ENCODE measurements around the gene MRPL1. TPM values are rescaled to one million over a fixed set of nuclear protein-coding genes. Genes with fewer than 3 reads are reported as not detected.

The MRPL1 gene
- total and polyA plus RNA-seq, 8 donors: 8.0 to 27.7 (median 13.1) TPM

- no peak overlapping the region for H3K27ac ChIP-seq
- ATAC-seq (no peak), DNase-seq (no peak), FAIRE-seq (no peak)
- intact Hi-C loops (cut with DNase I): no loop called here
- no peaks in the 10 kb centered on the region for H3K27me3 ChIP-seq
- no peaks in the 10 kb centered on the region for H3K36me3 ChIP-seq
- no peaks in the 10 kb centered on the region for H3K4me1 ChIP-seq
- H3K4me3 ChIP-seq: no peak overlapping the region
- no peak for TF ChIP-seq CTCF (IDR thresholded peaks at IDR 0.05)
- no peaks in the 10 kb centered on the region for H3K9me3 ChIP-seq
Observed at GRCh38 chr4:77910676-77911075, 48.0 kb downstream of the MRPL1 start.

GRCh38 chr4:77911091-77911490 lies 48.5 kb downstream of the MRPL1 start:
- WGBS, 2 donors: 94 to 100% methylated on average over 1 of the region's 1 CpG
- Histone ChIP-seq H3K4me1 (no peaks in the 10 kb centered on the region), H3K27me3 (no peaks in the 10 kb centered on the region), H3K9me3 (no peaks in the 10 kb centered on the region), H3K27ac (no peak overlapping the region), H3K36me3 (no peaks in the 10 kb centered on the region), H3K4me3 (no peak overlapping the region)
- no peak for DNase-seq
- ATAC-seq: no peak
- no peak for FAIRE-seq
- intact Hi-C loops (cut with DNase I): no loop called here
- TF ChIP-seq CTCF (IDR thresholded peaks at IDR 0.05): no peak

- H3K4me1 ChIP-seq: no peaks in the 10 kb centered on the region
- ATAC-seq: no peak
- WGBS, 2 donors: 93 to 99% methylated on average over 3 of the region's 3 CpGs
- no peaks in the 10 kb centered on the region for H3K36me3 ChIP-seq
- no peaks in the 10 kb centered on the region for H3K27me3 ChIP-seq
- no peaks in the 10 kb centered on the region for H3K9me3 ChIP-seq
- TF ChIP-seq CTCF (IDR thresholded peaks at IDR 0.05): no peak
- FAIRE-seq: no peak
- no peak for DNase-seq
- intact Hi-C loops (cut with DNase I): no loop called here
- H3K4me3 ChIP-seq: no peak overlapping the region
- H3K27ac ChIP-seq: no peak overlapping the region
Observed at GRCh38 chr4:77911842-77912450, 49.3 kb downstream of the MRPL1 start.

GRCh38 chr4:77913348-77913747 lies 50.7 kb downstream of the MRPL1 start:
- H3K27ac ChIP-seq: no peak overlapping the region
- 92 to 93% methylated on average over 3 of the region's 3 CpGs for WGBS, 2 donors
- FAIRE-seq (no peak), ATAC-seq (no peak), DNase-seq (no peak)
- no peaks in the 10 kb centered on the region for H3K36me3 ChIP-seq
- H3K4me3 ChIP-seq: no peak overlapping the region
- H3K9me3 ChIP-seq: no peaks in the 10 kb centered on the region
- intact Hi-C loops (cut with DNase I): no loop called here
- no peaks in the 10 kb centered on the region for H3K27me3 ChIP-seq
- no peak for TF ChIP-seq CTCF (IDR thresholded peaks at IDR 0.05)
- no peaks in the 10 kb centered on the region for H3K4me1 ChIP-seq

- H3K4me1 ChIP-seq: no peaks in the 10 kb centered on the region
- H3K4me3 ChIP-seq: no peak overlapping the region
- ATAC-seq (no peak), DNase-seq (no peak), FAIRE-seq (no peak)
- no peaks in the 10 kb centered on the region for H3K9me3 ChIP-seq
- no peaks in the 10 kb centered on the region for H3K27me3 ChIP-seq
- 89 to 93% methylated on average over 2 of the region's 2 CpGs for WGBS, 2 donors
- no peaks in the 10 kb centered on the region for H3K36me3 ChIP-seq
- H3K27ac ChIP-seq: no peak overlapping the region
- TF ChIP-seq CTCF (IDR thresholded peaks at IDR 0.05): no peak
- intact Hi-C loops (cut with DNase I): no loop called here
Observed at GRCh38 chr4:77917075-77917474, 54.4 kb downstream of the MRPL1 start.
